Measurements from ENCODE around the gene LLGL2.

- TF ChIP-seq CTCF (IDR thresholded peaks at IDR 0.05; ENCODE audit: low read depth, low read length) (no peak), POLR2A (IDR thresholded peaks at IDR 0.05; ENCODE audit: extremely low read depth, insufficient read length) (no peak), MAX (IDR thresholded peaks at IDR 0.05; ENCODE audit: low read depth, low read length) (no peak), MYC (IDR thresholded peaks at IDR 0.05; ENCODE audit: low read depth, low read length) (no peak)
Observed at GRCh38 chr17:75591722-75592302, 66.3 kb downstream of the LLGL2 start.

All from NB4 (cell line).